ENCODE results near the gene HOMER2.
"Not testable (repeated sequence)": the region's sequence is repeated elsewhere in the genome, so short reads cannot be mapped to it uniquely, and the experiment has no call there.

HOMER2 gene

DNA sequence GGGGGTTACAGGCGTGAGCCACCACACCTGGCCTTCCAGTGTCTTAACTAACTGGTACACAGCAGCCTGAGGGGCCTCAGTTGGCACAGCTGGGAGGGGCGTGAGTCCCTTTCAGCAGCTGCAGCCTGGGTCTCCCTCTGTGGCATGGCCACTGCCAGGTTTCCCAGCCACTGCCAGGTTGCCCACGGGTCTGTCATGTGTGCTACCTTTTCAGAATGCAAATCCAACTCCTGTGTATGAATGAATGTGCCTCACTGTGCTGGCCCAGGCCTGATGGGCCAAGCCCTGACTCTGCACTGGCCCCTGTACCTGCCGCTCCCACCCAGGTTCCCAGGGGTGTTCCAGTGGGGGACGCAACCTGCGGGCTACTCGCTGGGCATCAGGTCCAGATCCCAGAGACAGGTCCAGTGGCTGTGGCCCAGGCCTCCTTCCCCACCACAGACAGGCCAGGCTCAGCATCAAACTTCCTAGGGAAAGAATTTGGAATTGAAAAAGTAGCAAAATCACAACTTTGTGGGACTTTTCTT is 117.1 kb downstream of the HOMER2 start:
- no peak for DNase-seq (ENCODE audit: low read depth in 2 of 3, low spot score in 1 of 3)

DNA sequence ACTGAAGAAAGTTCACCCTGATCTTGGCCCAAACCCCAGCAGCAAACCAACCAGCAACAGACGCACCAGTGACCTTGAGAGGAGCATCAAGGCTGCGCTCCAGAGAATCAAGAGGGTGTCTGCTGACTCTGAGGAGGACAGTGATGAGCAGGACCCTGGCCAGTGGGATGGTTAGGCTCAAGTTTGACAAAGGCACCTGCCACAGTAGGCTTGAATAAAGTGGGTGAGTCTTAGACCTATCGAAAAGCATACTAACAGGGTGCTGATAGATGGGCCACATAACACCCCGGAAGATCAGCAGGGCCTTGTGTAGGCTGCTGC is 119.2 kb downstream of the HOMER2 start:
- no peak for DNase-seq (ENCODE audit: low read depth in 2 of 3, low spot score in 1 of 3)

DNA sequence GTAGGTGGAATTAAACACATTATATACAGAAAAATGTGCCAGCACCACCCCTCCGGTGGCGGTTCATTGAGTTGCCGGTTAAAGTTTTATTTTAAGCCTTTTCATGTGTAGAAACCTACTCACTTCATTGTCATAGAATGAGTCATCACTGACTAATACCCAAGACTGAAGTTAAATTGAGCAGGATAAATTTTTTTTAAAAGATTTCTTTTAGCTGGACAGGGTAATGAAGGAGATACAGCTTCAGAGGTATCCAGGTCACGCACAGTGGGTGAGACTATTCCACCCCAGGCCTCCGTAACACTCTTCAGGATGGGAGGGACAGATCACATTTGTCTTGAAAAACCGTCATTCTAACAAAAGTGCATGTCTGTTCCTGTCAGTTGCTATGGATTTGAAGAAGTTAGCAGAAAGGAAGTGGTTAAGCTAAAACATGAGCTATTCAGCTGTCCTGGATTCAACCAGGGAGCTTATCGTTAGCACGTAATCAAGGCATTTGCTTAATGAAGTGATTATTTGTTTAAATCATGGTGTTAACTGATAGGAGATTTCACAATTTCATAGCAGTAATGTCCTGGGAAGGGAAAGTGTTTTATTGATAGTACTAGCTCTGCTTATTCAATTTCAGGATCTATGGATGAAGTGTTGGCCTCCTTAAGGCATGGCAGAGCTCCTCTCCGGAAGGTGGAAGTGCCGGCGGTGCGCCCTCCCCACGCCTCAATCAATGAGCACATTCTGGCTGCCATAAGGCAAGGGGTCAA is 119.7 kb downstream of the HOMER2 start:
- DNase-seq (ENCODE audit: low read depth in 2 of 3, low spot score in 1 of 3), result peak in 2 of 3 donors; percentile 25 to 44

DNA sequence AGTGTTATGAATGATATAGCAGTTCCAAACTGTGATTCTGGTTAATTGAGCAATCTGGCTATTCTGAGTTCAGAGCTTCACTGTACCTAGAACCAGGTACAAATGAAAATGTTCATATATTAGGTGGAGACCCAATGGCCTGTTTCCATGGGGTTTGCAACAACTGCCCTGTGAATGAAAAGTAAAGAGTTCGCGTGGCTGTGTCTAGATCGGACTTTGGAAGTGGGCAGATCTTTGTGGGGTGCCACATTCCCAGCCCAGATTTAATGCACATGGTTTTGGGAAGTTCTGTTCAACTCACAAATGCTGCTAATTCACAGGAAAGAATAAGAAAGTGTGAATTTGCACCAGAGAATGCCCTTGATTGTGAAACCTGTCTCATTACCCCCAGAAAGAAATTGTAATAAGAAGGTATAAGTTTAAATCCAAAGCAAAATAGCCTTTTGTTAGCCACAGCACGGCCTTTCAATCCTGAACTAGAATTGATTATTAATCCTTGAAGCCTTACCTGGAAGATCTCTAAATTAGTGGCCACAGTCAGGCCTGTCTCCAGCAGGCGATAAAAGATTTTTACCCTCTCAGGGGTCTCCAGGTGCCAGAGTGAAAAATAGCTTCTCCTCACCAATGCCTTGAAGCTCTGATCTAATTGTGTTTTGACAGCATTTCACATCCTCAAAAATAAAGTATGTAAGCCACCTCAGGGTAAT is 120.5 kb downstream of the HOMER2 start:
- DNase-seq (ENCODE audit: low read depth in 2 of 3, low spot score in 1 of 3), result no peak

DNA sequence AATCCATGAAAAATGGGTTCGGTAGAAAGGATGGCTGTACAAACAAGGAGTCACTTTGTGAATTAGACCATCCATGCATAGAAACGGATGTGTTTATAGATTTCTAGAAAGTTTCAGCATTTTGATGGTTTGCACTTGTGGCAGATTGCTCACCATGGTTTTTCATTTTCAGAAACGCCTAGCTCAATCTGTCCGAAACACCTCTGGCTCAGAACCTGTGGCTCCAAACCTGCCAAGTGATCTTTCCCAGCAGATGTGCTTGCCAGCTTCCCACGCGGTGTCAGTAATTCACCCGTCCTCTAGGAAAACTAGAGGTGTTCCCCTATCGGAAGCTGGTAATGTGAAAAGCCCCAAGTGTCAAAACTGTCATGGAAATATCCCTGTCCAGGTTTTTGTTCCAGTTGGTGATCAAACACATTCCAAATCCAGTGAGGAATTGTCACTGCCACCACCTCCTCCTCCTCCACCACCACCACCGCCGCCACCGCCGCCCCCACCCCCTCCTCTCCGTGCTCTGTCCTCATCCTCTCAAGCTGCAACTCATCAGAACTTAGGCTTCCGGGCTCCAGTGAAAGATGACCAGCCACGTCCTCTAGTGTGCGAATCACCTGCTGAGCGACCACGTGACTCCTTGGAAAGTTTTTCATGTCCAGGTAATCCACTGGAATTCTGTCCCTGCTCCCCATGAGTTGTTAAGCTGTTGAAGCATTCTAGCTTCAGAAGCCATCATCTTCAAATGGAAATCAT is 121.9 kb downstream of the HOMER2 start:
- DNase-seq (ENCODE audit: low read depth in 2 of 3, low spot score in 1 of 3), result no peak

DNA sequence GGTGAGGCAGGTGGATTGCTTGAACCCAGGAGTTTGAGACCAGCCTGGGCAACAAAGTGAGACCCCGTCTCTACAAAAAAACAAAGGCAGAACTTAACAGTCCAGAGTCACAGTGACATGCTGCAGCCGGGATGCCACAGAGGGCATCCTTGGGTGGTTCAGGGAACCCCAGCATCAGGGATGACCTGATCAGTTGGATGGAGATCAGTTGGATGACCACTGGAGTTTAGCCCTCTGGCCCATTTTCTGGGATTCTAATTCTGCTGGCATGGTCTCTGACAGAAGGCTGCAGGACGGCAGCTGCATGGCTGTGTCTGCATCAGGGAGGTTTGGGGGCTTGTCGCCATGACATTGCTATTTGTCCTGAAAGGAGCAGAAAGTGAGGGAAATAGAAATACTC is 123.3 kb downstream of the HOMER2 start:
- no peak for DNase-seq (ENCODE audit: low read depth in 2 of 3, low spot score in 1 of 3)

DNA sequence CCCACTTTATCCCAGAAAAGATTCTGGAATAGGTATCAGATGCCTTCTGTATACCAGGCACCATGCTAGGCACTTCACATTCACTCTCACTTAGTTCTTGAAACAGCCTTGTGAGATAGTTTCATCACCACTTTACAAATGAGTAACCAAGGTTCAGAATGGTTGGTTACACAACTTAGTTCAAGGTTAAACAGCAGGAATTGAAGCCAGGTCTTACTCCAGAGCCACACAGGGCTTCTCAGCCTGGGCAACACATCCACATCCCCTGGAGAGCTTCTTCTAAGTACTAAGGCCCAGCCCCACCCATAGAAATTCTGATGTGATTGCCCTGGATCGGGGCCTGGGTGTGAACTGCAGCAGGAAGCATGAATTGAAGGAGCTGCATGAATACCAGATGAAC is 124.4 kb downstream of the HOMER2 start:
- DNase-seq (ENCODE audit: low read depth in 2 of 3, low spot score in 1 of 3), result no peak

DNA sequence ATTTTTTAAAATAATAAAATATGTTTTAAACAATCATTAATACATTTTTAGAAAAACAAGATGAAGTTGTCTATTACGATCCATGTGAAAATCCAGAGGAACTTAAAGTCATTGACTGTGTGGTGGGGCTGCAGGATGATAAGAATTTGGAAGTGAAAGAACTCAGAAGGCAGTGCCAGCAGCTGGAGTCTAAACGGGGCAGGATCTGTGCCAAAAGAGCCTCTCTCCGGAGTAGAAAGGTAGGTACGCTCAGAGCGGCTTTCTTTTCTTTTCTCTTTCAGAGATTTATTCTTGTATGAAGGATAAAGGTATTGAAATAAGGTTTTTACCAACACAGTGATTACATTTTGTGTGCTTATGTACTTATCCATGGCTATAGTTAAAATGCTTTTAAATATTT is 129.5 kb downstream of the HOMER2 start:
- no peak for DNase-seq (ENCODE audit: low read depth in 2 of 3, low spot score in 1 of 3)

DNA sequence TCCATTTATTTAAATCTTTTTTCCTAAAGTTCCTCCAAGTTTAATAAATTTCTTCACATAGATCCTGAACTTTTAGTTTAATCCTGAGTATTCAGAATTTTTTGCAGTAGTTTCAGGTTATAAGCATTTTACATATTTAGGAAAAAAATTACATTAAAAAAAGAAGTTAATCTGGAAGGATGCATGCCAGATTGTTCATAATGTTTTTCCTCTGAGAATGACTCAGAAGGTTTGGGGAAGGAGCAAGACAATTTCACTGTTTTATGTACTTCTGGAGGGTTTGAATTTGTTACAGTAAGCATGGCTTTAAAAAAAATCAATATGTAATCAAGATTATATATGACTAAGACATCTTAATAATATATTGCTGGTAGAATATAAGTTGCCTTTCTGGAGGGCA is 130.7 kb downstream of the HOMER2 start:
- not testable (repeated sequence) for DNase-seq (ENCODE audit: low read depth in 2 of 3, low spot score in 1 of 3)

DNA sequence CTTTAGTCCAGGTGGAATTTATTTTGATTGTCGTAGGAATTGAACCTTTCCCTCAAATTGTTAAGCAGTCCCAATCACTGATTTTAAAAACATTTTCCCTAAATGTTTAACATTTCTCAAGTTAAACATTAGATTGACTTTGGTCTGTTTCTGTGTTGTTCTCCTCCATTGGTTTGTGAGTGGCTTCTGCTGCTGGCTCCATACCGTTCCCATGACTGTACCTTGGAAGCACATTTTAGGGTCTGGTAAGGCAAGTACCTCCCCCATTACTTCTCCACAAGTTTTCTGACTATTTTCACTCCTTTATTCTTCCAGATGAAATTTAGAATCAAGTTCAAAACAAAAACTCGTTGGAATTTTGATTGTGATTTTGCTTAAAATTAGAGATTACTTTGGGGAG is 131.1 kb downstream of the HOMER2 start:
- not testable (repeated sequence) for DNase-seq (ENCODE audit: low read depth in 2 of 3, low spot score in 1 of 3)

DNA sequence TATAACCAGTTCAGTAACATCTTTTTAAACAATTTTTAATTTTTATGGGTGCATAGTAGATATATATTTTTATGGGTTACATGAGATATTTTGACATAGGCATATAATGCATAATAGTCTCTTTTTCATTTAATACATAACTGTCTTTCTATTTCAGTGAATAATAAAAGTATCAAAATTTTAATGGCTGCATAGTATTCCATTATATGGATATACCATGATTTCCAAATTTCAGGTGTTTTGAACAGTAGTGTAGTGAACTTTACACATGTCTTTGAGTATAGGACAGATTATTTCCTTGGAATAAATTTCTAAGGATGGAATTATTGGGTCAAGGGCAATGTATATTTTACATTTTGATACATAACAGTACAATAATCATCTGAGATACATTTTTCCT is 132.4 kb downstream of the HOMER2 start:
- DNase-seq (ENCODE audit: low read depth in 2 of 3, low spot score in 1 of 3), result no peak

DNA sequence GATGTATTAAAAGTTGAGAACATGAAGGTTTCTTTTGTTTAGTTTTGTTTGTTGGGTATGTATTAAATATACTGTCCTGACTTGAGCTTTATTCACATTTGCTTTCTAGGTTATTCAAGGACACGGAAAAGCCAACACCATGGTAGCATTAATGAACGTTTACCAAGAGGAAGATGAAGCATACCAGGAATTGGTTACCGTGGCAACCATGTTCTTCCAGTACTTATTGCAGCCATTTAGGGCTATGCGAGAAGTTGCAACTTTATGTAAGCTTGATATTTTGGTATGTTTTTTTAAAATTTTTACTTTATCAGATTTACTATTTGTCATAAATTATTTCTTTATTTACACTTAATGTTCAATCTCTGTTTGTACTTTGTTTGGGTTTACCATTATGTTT is 139.5 kb downstream of the HOMER2 start:
- DNase-seq (ENCODE audit: low read depth in 2 of 3, low spot score in 1 of 3), result no peak

DNA sequence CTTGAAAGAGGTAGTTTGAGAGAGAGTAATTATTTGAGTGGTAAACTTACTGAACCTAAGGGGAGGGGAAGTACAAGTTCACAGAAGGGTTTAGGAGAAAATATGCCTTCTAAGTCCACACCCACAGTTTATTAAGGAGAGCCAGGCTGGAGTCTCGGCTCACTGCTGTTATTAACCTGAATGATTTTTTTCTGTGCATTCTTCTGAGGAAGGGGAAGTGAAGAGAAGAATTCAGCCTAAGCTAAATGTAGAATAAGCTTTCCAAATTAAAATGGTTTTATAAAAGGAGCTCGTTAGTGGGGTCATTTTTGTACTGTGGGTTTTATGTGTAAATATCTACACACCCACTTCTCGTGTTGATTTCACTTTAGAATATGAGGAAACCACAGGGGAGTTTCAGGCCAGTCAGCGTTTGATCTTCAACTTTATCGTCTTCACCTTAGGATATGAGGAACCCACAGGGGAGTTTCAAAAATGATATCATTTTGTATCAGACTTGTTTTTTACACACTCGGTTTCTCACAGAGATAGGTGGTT is 141.6 kb downstream of the HOMER2 start:
- DNase-seq (ENCODE audit: low read depth in 2 of 3, low spot score in 1 of 3), result peak in 2 of 3 donors; percentile 18 to 40

DNA sequence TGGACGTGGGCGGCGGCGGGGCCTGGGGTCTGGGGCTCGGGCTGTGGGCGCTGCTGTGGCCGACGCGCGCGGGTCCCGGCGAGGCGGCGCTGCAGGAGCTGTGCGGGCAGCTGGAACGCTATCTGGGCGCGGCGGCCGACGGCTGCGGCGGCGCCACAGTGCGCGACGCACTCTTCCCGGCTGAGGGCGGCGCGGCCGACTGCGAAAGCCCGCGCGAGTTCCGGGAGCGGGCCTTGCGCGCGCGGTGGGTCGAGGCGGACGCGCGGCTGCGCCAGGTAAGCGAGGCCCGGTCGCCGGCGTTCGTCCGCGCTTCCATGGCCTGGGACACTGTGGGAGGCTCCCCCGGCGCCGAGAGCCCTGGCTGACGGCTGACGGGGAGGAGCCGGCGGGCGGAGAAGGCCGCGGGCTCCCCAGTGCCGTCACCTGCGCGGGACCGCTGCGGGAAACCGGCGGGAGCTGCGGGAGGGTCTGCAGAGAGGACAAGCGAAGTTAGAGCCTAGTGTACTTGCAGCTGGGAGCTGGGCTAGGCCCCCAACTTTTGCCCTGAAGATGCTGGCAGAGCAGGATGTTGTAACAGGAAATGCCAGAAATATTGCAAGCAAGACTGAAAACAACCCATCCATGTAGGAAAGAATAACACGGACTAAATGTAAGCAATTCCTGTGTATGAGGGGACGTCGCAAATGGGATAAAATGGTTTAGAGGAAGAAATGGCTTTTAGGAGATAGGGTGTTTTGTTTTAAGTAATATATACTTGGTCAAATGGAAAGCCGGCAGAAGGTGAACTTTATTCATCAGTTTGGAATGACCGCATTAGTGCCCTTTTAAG is 142.2 kb downstream of the HOMER2 start:
- peak in 1 of 3 donors; percentile 16 for DNase-seq (ENCODE audit: low read depth in 2 of 3, low spot score in 1 of 3)

DNA sequence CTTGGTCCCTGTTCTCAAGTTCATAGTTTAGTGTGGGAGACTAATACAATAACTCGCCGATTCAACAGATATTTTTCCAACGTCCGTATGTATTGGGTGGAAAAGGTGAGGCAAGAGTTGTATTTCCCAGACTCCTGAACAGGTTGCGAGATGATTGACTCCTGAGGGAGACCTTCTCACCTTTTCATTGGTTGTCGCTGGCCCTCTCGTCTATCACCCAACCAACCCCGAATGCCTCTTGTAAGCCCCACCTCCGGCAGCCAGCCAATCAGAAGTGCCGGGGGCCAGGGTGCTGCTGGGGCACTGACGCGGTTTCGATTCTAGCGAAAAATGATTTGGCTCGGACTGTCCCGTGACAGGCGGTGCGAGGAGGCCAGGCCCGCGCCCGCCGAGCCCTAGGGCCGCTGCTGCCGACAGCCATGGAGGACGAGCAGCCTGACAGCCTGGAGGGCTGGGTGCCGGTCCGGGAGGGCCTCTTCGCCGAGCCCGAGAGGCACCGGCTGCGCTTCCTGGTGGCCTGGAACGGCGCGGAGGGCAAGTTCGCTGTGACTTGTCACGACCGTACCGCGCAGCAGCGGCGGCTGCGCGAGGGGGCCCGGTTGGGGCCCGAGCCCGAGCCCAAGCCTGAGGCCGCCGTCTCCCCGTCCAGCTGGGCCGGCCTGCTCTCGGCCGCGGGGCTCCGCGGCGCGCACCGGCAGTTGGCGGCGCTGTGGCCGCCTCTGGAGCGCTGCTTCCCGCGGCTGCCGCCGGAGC is 143.0 kb downstream of the HOMER2 start, which contains the start of gene WHAMM:
Gene WHAMM (plus strand): TSS at position 321 of the 753 bp plus-strand sequence. CDS start 99 bp downstream, at position 420.
- DNase-seq (ENCODE audit: low read depth in 2 of 3, low spot score in 1 of 3), result peak; percentile 92 to 94 (median 93)

DNA sequence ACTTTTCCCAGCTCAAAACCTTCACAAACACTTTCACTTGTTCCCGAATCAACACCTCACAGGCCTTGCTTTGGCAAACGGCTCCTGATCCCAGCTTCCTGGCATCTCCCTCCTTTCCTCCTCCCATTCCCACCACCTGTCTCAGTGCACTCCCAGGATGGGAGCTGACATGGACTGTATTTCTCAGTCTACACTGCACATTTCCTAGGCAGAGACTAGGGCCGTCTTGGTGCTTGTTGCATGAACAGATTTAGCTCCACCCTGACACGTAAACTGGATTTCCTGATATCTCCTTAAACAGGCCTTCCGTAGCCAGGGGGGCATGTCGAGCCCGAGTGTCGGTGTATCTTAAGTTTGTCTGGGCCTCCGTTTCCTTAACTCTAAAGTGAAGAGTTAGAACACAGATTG is 143.9 kb downstream of the HOMER2 start:
- no peak for DNase-seq (ENCODE audit: low read depth in 2 of 3, low spot score in 1 of 3)

DNA sequence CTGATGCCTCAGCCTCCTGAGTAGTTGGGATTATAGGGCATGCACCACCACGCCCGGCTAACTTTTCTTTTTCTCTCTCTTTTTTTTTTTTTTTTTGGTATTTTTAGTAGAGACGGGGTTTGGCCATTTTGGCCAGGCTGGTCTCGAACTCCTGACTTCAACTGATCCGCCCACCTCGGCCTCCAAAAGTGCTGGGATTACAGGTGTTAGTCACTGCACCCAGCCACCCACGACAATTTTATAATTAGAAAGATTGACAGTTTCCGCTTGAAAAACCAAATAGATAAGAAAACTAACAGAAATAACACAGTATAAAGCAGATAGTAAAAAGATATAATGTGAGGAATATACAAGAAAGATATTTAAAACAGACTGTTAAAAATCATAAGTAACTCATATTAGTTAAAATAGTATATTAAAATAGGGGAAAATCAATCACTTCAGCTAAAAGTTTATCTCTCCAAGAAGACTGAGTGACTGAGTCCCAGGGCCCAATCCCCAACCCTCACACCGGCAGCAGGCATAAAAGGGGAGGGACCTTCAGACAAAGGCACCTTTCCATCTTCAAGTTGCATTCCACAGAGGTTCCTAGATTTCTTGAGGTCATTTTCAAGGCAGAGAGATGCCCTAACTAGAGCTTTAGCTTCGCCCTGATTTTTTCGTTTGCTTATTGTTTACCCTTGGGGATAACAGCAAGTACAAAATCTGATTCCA is 144.4 kb downstream of the HOMER2 start:
- DNase-seq (ENCODE audit: low read depth in 2 of 3, low spot score in 1 of 3), result no peak

DNA sequence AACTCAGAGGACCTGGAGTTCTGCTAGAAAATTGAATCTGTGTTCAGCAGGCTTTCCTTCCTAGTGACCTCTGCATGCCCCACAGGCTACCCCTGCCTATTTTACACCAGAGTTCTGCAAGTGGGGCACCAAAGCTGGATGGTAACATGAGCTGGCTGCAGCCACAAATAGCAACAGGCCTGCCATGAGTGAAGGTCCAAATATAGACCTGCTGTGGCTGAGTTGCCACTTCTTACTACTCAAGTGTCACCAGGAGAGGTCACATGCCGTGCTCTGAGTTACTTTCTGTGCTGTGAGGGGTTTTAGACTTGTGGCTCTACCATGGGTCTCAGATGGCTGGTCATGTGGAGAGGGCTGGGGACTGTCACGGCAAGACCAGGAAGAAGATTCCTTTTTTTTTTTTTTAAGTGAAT is 146.5 kb downstream of the HOMER2 start, which contains the start of gene FSD2:
Gene FSD2 (minus strand): TSS at position 76 of the 413 bp plus-strand sequence. CDS start 18,679 bp downstream, outside the sequence.
- DNase-seq (ENCODE audit: low read depth in 2 of 3, low spot score in 1 of 3), result no peak

DNA sequence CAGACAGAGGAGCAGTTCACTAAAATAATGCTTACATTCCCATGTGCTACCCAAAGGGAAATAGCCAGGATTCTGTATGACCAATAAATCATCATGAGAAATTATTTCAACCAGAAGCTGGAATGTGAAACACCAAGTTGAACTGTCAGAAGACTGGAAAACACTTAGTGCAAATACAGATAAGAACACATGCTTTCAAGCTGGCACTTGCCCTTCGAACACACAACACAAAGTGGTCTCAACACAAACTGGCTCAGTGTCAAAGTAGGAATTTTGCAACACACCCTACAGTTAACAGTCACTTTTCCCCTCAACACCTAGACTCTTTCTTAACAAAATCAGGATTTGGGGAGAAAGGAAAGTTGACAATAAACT is 148.0 kb downstream of the HOMER2 start:
- no peak for DNase-seq (ENCODE audit: low read depth in 2 of 3, low spot score in 1 of 3)
